PC-9 (cell line): ENCODE measurements around the gene DGKA. TPM values are rescaled to one million over a fixed set of nuclear protein-coding genes. Genes with fewer than 3 reads are reported as not detected.
"Not testable (repeated sequence)": the region's sequence is repeated elsewhere in the genome, so short reads cannot be mapped to it uniquely, and the experiment has no call there.

Experiments
- BruUV-seq: library from RNA; stranded (reverse); fragments of 400-500 nt; replicated peaks from 2 replicates; lab custom pipeline; 2021; lab: Mats Ljungman, UMichigan
- CTCF ChIA-PET: fragments of 300-600 bp; sonication (Branson Sonifier 250); formaldehyde crosslinking; loops from one replicate; lab custom pipeline; 2022; ENCODE audit warnings: antibody characterized with exemption; lab: Charles Lee
- POLR2A ChIA-PET: fragments of 300-600 bp; sonication (Branson Sonifier 250); formaldehyde crosslinking; loops from one replicate; lab custom pipeline; 2022; ENCODE audit warnings: antibody characterized with exemption; ENCODE audit not compliant: unreplicated experiment; lab: Charles Lee
- DNase-seq, 2 experiments: peaks; one replicate each; pipeline versions ENCODE4 v3.0.0 to v3.0.0-alpha.2; 2015 to 2022; ENCODE audit warnings: mixed read lengths in 1 of 2
- H2AFZ ChIP-seq: fragments of 200-600 bp; sonication (generic); 2 replicates; pipeline ENCODE4 v1.8.1; 2017; ENCODE audit warnings: antibody characterized with exemption
- H3F3A ChIP-seq: fragments of 200-600 bp; sonication (generic); 2 replicates; pipeline ENCODE4 v1.8.1; 2017; ENCODE audit warnings: antibody characterized with exemption, mild to moderate bottlenecking, low read depth; ENCODE audit not compliant: insufficient read depth
- H3K27ac ChIP-seq: fragments of 200-600 bp; sonication (generic); 2 replicates; pipeline ENCODE4 v1.6.1; 2016; ENCODE audit warnings: mixed run types
- H3K27me3 ChIP-seq: fragments of 200-600 bp; sonication (generic); 2 replicates; pipeline ENCODE4 v1.6.1; 2016; ENCODE audit warnings: low read depth, mixed run types; ENCODE audit not compliant: insufficient read depth
- H3K36me3 ChIP-seq: fragments of 200-600 bp; sonication (generic); 2 replicates; pipeline ENCODE4 v1.6.1; 2016; ENCODE audit warnings: low read depth, mixed run types
- H3K4me1 ChIP-seq: fragments of 200-600 bp; sonication (generic); replicated peaks from 2 replicates; pipeline ENCODE4 v1.6.1; 2016; ENCODE audit warnings: mixed run types; ENCODE audit not compliant: insufficient read depth
- H3K4me2 ChIP-seq: fragments of 200-600 bp; sonication (generic); 2 replicates; pipeline ENCODE4 v1.6.1; 2017; ENCODE audit warnings: mixed run types
- H3K4me3 ChIP-seq: fragments of 200-600 bp; sonication (generic); 2 replicates; pipeline ENCODE4 v1.6.1; 2016; ENCODE audit warnings: mixed run types
- H3K79me2 ChIP-seq: fragments of 200-600 bp; sonication (generic); 2 replicates; pipeline ENCODE4 v1.6.1; 2017; ENCODE audit warnings: low read depth, mixed run types
- H3K9me2 ChIP-seq: fragments of 200-600 bp; sonication (generic); 2 replicates; pipeline ENCODE4 v1.8.1; 2017; ENCODE audit warnings: mild to moderate bottlenecking; ENCODE audit not compliant: insufficient read depth
- H3K9me3 ChIP-seq: fragments of 200-600 bp; sonication (generic); 2 replicates; pipeline ENCODE4 v1.8.1; 2016; ENCODE audit warnings: low read depth; ENCODE audit not compliant: insufficient read depth
- H4K20me1 ChIP-seq: fragments of 200-600 bp; sonication (generic); 2 replicates; pipeline ENCODE4 v1.8.1; 2017; ENCODE audit not compliant: insufficient read depth
- EZH2 ChIP-seq: fragments of 200-600 bp; sonication (generic); IDR thresholded peaks from 2 replicates; pipeline ENCODE4 v1.8.0; 2017; ENCODE audit warnings: antibody characterized with exemption, low read depth
- intact Hi-C: fragments of 100-400 bp; cut with micrococcal nuclease; formaldehyde crosslinking; loops from one replicate; pipeline ENCODE4 v1.10.0; 2022; ENCODE audit not compliant: unreplicated experiment
- total RNA-seq: library from RNA; stranded (reverse); gene quantifications from 2 replicates; pipeline ENCODE4 v1.2.3, GENCODE V29; 2021
- TF ChIP-seq, protein P1 (sequence below): fragments of 200-600 bp; sonication (generic); conservative IDR thresholded peaks from 2 replicates; pipeline ENCODE4 v1.6.1; 2017; ENCODE audit warnings: mixed run types, antibody characterized with exemption, mild to moderate bottlenecking, moderate library complexity

The DGKA gene
- total RNA-seq, 1 experiment from 2014 or later = 86.6 TPM

DNA sequence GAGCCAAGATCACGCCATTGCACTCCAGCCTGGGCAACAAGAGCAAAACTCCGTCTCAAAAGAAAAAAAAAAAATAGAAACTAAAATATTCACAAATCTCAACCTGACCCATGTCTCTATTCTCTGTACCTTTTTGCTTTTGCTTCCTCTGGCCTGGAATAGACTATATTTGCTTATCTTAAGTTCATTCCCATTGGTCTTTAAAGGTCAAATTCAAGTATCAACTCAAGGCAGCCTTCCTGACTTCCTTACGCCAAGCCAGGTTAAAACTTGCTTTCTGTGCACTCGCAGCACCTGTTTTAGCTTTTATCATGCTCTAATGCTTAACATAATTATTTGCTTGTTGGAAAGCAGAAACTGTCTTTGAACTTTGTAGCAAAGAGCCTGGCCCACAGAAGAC, 18.1 kb upstream of the DGKA start:
- Histone ChIP-seq H3F3A (peaks cover 23% of the 10 kb centered on the region; the same call in 1 of the 2 replicates), H2AFZ (no peak overlapping the region), H3K27me3 (no peaks in the 10 kb centered on the region), H3K79me2 (peaks cover 43% of the 10 kb centered on the region), H3K36me3 (peaks cover 22% of the 10 kb centered on the region), H3K4me1 (no peaks in the 10 kb centered on the region; the same call in 1 of the 2 replicates), H3K4me2 (no peak overlapping the region), H3K9me3 (no peaks in the 10 kb centered on the region), H3K4me3 (no peak overlapping the region), H4K20me1 (peaks cover 18% of the 10 kb centered on the region), H3K9me2 (no peaks in the 10 kb centered on the region), H3K27ac (no peak overlapping the region)
- intact Hi-C loops = no loop called here
- POLR2A ChIA-PET = no interaction called here
- TF ChIP-seq EZH2 = no peak
- TF ChIP-seq, protein P1, sequence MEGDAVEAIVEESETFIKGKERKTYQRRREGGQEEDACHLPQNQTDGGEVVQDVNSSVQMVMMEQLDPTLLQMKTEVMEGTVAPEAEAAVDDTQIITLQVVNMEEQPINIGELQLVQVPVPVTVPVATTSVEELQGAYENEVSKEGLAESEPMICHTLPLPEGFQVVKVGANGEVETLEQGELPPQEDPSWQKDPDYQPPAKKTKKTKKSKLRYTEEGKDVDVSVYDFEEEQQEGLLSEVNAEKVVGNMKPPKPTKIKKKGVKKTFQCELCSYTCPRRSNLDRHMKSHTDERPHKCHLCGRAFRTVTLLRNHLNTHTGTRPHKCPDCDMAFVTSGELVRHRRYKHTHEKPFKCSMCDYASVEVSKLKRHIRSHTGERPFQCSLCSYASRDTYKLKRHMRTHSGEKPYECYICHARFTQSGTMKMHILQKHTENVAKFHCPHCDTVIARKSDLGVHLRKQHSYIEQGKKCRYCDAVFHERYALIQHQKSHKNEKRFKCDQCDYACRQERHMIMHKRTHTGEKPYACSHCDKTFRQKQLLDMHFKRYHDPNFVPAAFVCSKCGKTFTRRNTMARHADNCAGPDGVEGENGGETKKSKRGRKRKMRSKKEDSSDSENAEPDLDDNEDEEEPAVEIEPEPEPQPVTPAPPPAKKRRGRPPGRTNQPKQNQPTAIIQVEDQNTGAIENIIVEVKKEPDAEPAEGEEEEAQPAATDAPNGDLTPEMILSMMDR = no peak
- CTCF ChIA-PET = no interaction called here
- BruUV-seq = no TSS peak
- DNase-seq = no peak

DNA sequence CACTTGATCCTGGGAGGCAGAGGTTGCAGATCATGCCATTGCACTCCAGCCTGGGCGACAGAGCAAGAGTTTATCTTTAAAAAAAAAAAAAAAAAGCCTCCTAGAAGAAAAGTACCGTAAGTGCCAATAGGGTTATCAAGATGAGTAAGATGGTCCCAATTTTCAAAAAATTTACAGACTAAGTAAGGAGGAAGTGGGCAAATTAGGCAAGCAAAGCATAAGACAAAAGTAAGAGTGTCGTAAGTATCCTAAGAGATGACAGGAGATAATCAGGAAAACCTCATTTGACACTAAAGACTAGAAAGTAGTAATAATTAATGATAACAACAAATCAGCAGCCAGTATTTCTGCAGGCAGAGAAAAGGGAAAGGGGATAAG, 15.5 kb upstream of the DGKA start:
- ChIA-PET POLR2A (interaction anchor here (0.6 kb wide), 1 partner anchor 85 kb away, joined by 3 read pairs; no protein-coding TSS in a partner anchor), CTCF (no interaction called here)
- no peaks in the 10 kb centered on the region for H3K9me2 ChIP-seq
- no peak overlapping the region for H3K27ac ChIP-seq
- H4K20me1 ChIP-seq = peaks cover 25% of the 10 kb centered on the region
- peaks cover 22% of the 10 kb centered on the region for H3K36me3 ChIP-seq
- peaks cover 14% of the 10 kb centered on the region for H3K4me1 ChIP-seq
- no peak for DNase-seq
- no peaks in the 10 kb centered on the region for H3K27me3 ChIP-seq
- intact Hi-C loops = no loop called here
- no peak for TF ChIP-seq EZH2
- TF ChIP-seq, protein P1 = no peak
- peaks cover 67% of the 10 kb centered on the region for H3K79me2 ChIP-seq
- H3K9me3 ChIP-seq = no peaks in the 10 kb centered on the region
- BruUV-seq = no TSS peak
- H3F3A ChIP-seq = peaks cover 29% of the 10 kb centered on the region; the same call in 1 of the 2 replicates
- H2AFZ ChIP-seq = no peak overlapping the region
- no peak overlapping the region for H3K4me2 ChIP-seq
- no peak overlapping the region for H3K4me3 ChIP-seq

DNA sequence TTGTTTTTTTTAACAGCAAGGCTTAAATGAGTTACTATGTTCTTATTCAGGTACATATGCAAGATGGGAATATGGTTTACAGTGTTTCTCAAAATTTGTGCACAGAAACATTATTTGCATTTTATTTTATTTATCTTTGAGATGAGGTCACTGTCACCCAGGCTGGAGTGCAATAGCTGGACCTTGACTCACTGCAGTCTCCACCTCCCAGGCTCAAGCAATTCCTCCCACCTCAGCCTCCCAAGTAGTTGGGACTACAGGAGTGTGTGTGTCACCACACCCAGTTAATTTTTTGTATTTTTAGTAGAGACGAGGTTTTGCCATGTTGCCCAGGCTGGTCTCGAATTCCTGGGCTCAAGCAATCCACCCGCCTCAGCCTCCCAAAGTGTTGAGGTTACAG, 11.9 kb upstream of the DGKA start:
- POLR2A ChIA-PET, H3K4me3 ChIP-seq, H3K27me3 ChIP-seq, intact Hi-C loops, BruUV-seq, H3K4me2 ChIP-seq, H3K9me3 ChIP-seq, H2AFZ ChIP-seq, H3K9me2 ChIP-seq: not testable (repeated sequence)
- H3K79me2 ChIP-seq = peaks cover 84% of the 10 kb centered on the region
- peaks cover 24% of the 10 kb centered on the region for H4K20me1 ChIP-seq
- H3K36me3 ChIP-seq = peaks cover 14% of the 10 kb centered on the region; the same call in 1 of the 2 replicates
- CTCF ChIA-PET = interaction anchor here (0.6 kb wide), 1 partner anchor 90 kb away, joined by 6 read pairs; the partner anchor contains the start of gene DNAJC14
- peak in 1 of 2 experiments; percentile 71 for DNase-seq
- peak overlapping the region; percentile 14; the same call in 1 of the 2 replicates for H3K27ac ChIP-seq
- peaks cover 40% of the 10 kb centered on the region for H3F3A ChIP-seq
- peaks cover 14% of the 10 kb centered on the region for H3K4me1 ChIP-seq
